Adipocyte (in vitro differentiated cells): ENCODE data around the gene GALNT7.
"Not testable (repeated sequence)": the region's sequence is repeated elsewhere in the genome, so short reads cannot be mapped to it uniquely, and the experiment has no call there.

ENCODE experiments used
- DNase-seq: peaks from one replicate; pipeline ENCODE4 v3.0.0-alpha.2; 2015; ENCODE audit warnings: low read depth
- H3K27me3 ChIP-seq: replicated peaks from 2 replicates; pipeline ENCODE4 v1.7.0; 2013; ENCODE audit warnings: mild to moderate bottlenecking, low read length, moderate library complexity; ENCODE audit not compliant: control insufficient read depth, insufficient read depth
- H3K36me3 ChIP-seq: 2 replicates; pipeline ENCODE4 v1.7.0; 2013; ENCODE audit warnings: low read length, mild to moderate bottlenecking, moderate library complexity; ENCODE audit not compliant: control insufficient read depth, insufficient read depth, severe bottlenecking
- H3K4me1 ChIP-seq: 2 replicates; pipeline ENCODE4 v1.7.0; 2013; ENCODE audit warnings: mild to moderate bottlenecking, low read length, moderate library complexity; ENCODE audit not compliant: control insufficient read depth, insufficient read depth
- H3K4me3 ChIP-seq: 2 replicates; pipeline ENCODE4 v1.7.0; 2013; ENCODE audit warnings: mild to moderate bottlenecking, low read length, moderate library complexity
- H3K9ac ChIP-seq: 2 replicates; pipeline ENCODE4 v1.7.0; 2013; ENCODE audit warnings: mild to moderate bottlenecking, low read length, moderate library complexity
- H3K9me3 ChIP-seq: 2 replicates; pipeline ENCODE4 v1.7.0; 2013; ENCODE audit warnings: mild to moderate bottlenecking, low read length, moderate library complexity; ENCODE audit not compliant: control insufficient read depth

GALNT7 gene

DNA sequence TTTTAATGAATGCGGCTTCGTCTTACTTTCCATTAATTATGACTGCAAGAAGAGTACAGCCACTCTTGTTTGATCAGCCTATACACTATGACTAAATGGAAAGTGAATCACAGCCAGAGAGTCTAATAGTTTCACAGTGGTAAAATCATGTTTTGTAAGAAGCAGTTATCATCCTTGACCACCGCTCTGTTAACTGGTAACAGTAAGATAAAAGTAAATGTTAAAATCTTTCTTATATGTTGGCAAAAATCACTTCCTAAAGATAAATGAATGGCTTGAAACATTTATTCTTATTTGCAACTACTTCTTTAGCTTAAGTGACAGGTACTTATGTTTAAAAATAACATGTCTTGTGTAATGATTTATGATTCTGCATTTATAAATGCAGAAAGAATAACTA lies 13.2 kb downstream of the GALNT7 start:
- peak overlapping the region; percentile 38 for H3K4me3 ChIP-seq
- DNase-seq = peak; percentile 58

DNA sequence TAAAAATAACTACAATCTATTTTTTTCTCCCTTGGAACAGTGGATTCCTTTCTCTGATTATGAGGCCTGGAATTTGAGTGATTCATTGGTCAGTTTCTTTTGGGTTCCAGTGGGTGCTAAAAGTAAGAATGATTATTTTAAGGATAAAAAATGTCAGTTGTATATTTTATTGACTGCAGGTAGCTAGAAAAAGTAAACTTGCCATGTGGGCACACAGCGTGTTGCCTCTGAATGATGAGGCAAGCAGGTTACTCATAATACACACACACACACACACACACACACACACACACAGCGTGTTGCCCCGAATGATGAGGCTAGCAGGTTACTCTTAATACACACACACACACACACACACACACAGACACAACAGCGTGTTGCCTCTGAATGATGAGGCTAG lies 13.8 kb downstream of the GALNT7 start:
- Histone ChIP-seq H3K9me3 (no peaks in the 10 kb centered on the region), H3K27me3 (no peaks in the 10 kb centered on the region), H3K36me3 (no peaks in the 10 kb centered on the region), H3K9ac (no peak overlapping the region), H3K4me1 (peaks cover 40% of the 10 kb centered on the region), H3K4me3 (no peak overlapping the region)
- peak; percentile 73 for DNase-seq

More for the DNA sequence above, 13.2 kb downstream of the GALNT7 start:
- H3K36me3 ChIP-seq = no peaks in the 10 kb centered on the region
- no peaks in the 10 kb centered on the region for H3K9me3 ChIP-seq
- peaks cover 40% of the 10 kb centered on the region for H3K4me1 ChIP-seq
- H3K27me3 ChIP-seq = no peaks in the 10 kb centered on the region
- H3K9ac ChIP-seq = peak overlapping the region; percentile 55

DNA sequence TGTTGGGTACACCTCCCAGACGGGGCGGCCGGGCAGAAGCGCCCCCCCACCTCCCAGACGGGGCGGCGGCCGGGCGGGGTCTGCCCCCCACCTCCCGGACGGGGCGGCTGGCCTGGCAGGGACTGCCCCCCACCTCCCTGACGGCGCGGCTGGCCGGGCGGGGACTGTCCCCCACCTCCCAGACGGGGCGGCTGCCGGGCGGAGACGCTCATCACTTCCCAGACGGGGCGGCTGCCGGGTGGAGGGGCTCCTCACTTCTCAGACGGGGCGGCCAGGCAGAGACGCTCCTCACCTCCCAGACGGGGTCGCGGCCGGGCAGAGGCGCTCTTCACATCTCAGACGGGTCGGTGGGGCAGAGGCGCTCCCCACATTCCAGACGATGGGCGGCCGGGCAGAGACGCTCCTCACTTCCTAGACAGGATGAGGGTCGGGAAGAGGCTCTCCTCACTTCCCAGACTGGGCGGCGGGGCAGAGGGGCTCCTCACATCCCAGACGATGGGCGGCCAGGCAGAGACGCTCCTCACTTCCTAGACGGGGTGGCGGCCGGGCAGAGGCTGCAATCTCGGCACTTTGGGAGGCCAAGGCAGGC lies 15.1 kb downstream of the GALNT7 start:
- DNase-seq, H3K36me3 ChIP-seq, H3K9ac ChIP-seq, H3K9me3 ChIP-seq, H3K27me3 ChIP-seq, H3K4me3 ChIP-seq: not testable (repeated sequence)
- peaks cover 34% of the 10 kb centered on the region for H3K4me1 ChIP-seq

DNA sequence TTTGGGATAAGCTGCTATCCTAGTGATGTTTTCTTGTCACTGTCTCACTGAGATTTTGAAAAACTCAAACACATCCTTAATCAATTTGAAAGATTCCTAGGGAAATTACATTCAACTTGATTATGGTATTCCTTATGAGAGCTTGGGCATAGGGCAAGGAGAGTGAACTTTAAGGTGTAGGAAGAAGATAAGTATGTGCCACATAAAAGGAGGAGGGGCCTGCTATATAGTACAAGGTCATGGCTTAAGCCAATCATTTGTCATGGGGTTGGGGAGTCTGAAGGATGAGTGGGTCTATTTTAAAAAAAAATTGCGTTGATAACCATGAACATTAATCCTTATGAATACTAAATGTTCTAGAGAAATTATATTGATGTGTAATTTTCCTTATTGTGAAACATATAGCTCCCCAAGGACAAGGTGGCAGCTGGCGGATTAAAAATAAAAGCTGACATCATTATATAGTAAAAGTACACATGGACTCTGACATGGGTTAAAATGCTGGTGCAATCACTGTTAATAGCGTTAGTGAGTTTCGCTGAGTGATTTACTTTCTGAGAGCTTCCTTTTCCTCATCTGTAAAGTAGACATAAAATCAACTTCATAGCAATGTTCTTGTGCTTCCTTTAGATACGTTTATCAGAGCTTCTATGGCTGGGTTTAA lies 17.4 kb downstream of the GALNT7 start:
- no peak for DNase-seq
- Histone ChIP-seq H3K4me1 (peaks cover 37% of the 10 kb centered on the region), H3K9ac (no peak overlapping the region), H3K36me3 (no peaks in the 10 kb centered on the region), H3K27me3 (no peaks in the 10 kb centered on the region), H3K9me3 (no peaks in the 10 kb centered on the region), H3K4me3 (no peak overlapping the region)

DNA sequence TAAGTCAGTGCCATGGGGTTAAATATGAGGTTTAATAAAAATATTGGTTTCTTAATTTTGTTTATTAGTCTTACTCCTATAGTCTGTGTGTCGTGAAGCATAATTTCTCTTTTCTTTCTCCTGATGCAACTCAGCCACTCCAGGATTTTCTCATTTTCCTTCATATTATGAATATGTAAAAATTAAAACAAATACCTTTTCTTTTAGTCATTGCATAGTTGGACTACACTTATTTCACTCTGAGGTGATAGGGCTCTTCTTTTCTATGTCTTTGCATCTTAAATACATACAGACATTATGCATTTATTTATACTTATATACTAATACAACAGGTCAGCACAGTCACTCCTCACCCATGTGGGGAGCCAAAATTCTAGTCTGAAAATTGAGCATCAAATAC lies 19.1 kb downstream of the GALNT7 start:
- Histone ChIP-seq H3K9ac (no peak overlapping the region), H3K27me3 (no peaks in the 10 kb centered on the region), H3K36me3 (no peaks in the 10 kb centered on the region), H3K9me3 (no peaks in the 10 kb centered on the region), H3K4me3 (no peak overlapping the region), H3K4me1 (peaks cover 29% of the 10 kb centered on the region)
- DNase-seq = peak; percentile 15

DNA sequence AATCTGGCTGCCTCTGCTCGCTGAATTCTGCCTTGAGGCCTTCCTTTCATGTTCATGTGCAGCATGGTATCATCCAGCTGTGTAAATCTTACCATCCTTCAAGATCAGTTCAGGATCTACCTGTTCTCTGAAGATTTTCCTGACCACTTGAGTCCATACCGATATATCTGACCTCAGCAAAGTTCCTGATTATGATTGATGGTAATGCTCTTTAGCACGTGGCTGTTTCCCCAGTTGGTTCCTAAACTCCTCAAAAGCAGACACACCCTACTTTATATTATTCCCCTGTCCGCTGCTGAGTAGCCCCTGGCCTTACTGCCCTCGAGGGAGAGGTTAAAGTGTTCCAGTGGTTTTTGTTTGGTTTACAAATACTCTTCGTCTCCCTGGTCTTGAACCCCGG lies 20.0 kb downstream of the GALNT7 start:
- H3K4me3 ChIP-seq = no peak overlapping the region
- H3K9ac ChIP-seq = no peak overlapping the region
- H3K4me1 ChIP-seq = peaks cover 26% of the 10 kb centered on the region
- no peak for DNase-seq
- H3K27me3 ChIP-seq = no peaks in the 10 kb centered on the region
- no peaks in the 10 kb centered on the region for H3K36me3 ChIP-seq
- no peaks in the 10 kb centered on the region for H3K9me3 ChIP-seq

DNA sequence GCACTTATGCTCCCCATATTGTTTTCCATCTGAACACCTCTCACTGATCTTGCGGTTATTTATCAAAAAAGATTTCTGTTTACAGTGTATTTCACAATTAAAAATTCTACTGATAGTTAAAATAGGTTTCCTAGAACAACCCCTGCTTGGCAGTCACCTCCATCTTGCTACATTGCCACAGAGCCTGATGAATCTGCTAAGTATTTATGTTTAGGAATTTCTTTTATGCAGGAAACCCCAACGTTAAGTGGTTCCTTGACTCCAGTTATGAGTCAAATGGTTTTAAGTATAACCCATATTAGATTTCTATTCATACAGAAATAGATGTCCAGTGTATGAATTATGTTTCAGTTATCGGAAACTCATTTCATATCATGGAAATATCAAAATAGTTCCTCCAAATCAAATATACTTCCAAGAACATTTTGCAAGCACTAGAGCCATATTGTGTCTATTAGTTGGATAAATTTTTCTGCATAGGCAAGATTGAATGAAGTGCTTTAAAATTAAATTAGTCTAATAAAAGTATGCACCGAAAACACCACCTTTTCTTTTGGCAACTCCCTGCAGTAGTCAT lies 20.6 kb downstream of the GALNT7 start:
- H3K9ac ChIP-seq = no peak overlapping the region
- DNase-seq = peak; percentile 35
- no peak overlapping the region for H3K4me3 ChIP-seq

DNA sequence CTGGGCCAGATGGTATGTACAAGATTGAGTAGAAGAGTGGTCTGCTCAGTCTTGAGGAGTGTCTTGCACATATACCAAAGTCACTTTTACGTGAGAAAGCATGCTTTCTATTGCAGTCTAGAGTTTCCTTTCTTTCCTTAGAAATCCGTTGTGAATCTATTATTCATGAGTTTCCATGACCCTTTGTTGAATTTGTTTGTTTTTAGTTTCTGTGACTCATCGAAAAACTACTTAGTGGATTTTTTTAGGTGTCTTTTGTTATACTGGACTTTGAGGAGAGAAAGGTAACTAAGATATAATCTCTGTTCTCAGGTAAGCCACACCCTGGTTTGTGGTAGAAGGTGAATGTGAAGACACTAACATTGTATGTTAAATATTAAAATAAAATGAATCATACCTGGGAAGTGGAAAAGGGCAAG lies 23.0 kb downstream of the GALNT7 start:
- Histone ChIP-seq H3K4me3 (no peak overlapping the region), H3K27me3 (no peaks in the 10 kb centered on the region), H3K9me3 (no peaks in the 10 kb centered on the region), H3K9ac (no peak overlapping the region), H3K36me3 (no peaks in the 10 kb centered on the region), H3K4me1 (peaks cover 14% of the 10 kb centered on the region)
- DNase-seq = peak; percentile 45

More for the DNA sequence above, 20.6 kb downstream of the GALNT7 start:
- peaks cover 26% of the 10 kb centered on the region for H3K4me1 ChIP-seq
- no peaks in the 10 kb centered on the region for H3K36me3 ChIP-seq
- no peaks in the 10 kb centered on the region for H3K27me3 ChIP-seq
- no peaks in the 10 kb centered on the region for H3K9me3 ChIP-seq

DNA sequence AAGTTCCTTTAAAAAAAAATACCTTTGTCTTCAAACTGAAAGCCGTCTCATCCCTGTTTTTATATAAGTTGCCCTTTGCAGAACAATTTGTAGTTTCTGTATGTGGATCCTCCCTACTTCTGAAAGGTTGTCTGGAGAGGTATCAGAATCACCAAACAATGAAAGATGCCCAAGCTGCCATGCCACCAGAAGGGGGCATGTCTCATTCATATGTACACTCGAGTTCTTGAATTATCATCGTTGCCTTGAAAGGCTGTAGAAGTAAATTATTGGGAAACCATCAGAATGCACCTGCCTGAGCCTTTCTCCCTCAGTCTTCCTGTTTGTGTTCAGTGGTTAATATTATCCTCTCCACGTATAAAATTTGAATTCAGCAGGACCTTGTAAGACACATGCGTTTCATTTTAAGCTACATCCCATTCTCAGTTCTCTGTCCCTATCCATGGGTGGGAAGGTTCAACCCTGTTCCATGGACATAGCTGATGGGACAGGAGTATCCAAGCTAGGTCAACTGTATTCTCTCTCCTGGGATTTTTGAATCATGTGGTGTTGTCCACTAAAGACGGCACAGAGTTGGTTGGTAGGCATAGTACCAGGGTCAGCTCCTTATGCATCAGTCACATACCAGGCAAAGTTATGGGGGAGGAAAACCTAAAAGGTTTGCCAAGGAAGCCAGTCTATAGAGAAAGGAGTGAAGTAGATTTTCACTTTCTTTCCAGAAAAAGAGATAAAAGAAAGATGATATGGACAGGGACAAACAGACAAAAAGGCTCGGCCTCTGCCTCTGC lies 24.0 kb downstream of the GALNT7 start:
- Histone ChIP-seq H3K9ac (no peak overlapping the region), H3K9me3 (no peaks in the 10 kb centered on the region), H3K36me3 (no peaks in the 10 kb centered on the region), H3K4me1 (peaks cover 13% of the 10 kb centered on the region), H3K27me3 (no peaks in the 10 kb centered on the region), H3K4me3 (no peak overlapping the region)
- DNase-seq = no peak

DNA sequence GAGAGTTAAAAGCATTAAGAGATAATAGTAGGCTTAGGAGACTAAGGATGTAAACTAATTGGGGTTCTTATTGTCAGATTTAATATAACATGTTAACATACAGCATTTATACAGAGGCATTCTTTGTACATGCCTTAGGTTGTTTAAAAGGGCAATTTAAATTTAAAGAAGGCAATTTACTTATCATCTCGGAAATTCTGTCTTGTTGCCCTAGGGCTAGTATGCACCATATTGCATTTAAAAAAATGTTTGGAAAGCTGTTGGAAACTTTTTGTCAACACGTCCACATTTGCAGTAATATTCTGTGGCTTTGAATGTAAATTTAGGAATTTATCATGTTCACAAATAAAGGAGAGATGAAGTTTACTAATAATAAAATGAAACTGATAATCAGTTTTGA lies 25.5 kb downstream of the GALNT7 start:
- DNase-seq = no peak
- Histone ChIP-seq H3K4me3 (no peak overlapping the region), H3K36me3 (no peaks in the 10 kb centered on the region), H3K4me1 (peaks cover 7% of the 10 kb centered on the region), H3K27me3 (no peaks in the 10 kb centered on the region), H3K9ac (no peak overlapping the region), H3K9me3 (no peaks in the 10 kb centered on the region)

DNA sequence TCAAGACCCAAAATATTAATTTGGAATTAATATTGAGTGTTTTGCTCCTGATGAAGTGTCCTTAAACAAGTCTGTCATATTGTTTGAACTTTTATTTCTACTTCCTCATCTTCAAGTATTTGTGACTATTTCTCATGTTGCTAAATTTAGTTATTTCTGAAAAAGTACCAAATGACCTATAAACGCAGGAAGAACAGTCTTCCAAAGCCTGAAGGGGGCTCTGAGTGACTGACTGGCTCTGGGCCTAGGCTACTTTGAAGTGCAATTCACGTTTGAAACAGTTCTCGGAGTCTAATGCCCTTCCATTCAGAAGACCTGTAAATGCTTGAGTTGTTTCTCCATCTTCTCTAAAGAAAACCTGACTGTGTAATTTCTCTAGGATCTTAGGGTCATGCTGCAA lies 26.5 kb downstream of the GALNT7 start:
- Histone ChIP-seq H3K9me3 (no peaks in the 10 kb centered on the region), H3K9ac (no peak overlapping the region), H3K4me1 (peaks cover 4% of the 10 kb centered on the region), H3K36me3 (no peaks in the 10 kb centered on the region), H3K27me3 (no peaks in the 10 kb centered on the region), H3K4me3 (no peak overlapping the region)
- DNase-seq = no peak
